ENCODE results near the gene URB2.

DNA sequence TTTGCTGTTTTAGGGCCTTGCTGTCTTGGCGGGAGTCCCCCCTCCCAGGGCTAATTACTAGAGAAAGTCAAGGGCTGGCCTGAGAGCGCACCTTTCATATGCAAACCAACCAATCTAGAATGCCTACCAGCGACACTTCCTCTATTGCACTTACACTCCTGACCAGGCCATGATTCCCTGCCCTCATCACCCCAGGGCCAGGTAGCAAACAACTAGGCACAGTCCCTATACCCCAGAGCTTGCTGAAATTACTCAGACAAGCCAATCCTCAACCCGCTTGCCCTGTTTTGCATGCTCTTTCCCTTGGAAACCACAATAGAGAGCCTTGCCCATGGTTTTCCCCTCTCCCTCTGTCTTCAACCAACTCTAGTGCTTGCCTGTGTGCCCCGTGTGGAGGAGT lies 70.3 kb downstream of the URB2 start:
- TF ChIP-seq ADNP (CRISPR knock-in tag; IDR thresholded peaks at IDR 0.05), result no peak
- TF ChIP-seq, protein P1, sequence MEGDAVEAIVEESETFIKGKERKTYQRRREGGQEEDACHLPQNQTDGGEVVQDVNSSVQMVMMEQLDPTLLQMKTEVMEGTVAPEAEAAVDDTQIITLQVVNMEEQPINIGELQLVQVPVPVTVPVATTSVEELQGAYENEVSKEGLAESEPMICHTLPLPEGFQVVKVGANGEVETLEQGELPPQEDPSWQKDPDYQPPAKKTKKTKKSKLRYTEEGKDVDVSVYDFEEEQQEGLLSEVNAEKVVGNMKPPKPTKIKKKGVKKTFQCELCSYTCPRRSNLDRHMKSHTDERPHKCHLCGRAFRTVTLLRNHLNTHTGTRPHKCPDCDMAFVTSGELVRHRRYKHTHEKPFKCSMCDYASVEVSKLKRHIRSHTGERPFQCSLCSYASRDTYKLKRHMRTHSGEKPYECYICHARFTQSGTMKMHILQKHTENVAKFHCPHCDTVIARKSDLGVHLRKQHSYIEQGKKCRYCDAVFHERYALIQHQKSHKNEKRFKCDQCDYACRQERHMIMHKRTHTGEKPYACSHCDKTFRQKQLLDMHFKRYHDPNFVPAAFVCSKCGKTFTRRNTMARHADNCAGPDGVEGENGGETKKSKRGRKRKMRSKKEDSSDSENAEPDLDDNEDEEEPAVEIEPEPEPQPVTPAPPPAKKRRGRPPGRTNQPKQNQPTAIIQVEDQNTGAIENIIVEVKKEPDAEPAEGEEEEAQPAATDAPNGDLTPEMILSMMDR (CRISPR knock-in tag; IDR thresholded peaks at IDR 0.05), result no peak
